ENCODE measurements around the gene IQCE. TPM values are rescaled to one million over a fixed set of nuclear protein-coding genes. Genes with fewer than 3 reads are reported as not detected.

The IQCE gene
- total and polyA plus RNA-seq, 8 donors: 14.7 to 25.1 (median 19.1) TPM

- no peak overlapping the region for H3K27ac ChIP-seq
- H3K36me3 ChIP-seq: peaks cover 0 to 98% of the 10 kb centered on the region in 2 donors
- TF ChIP-seq CTCF (IDR thresholded peaks at IDR 0.05): no peak
- ATAC-seq (no peak), DNase-seq (peak in 1 of 4 donors; percentile 50)
- no peaks in the 10 kb centered on the region for H3K27me3 ChIP-seq
- intact Hi-C loops (cut with DNase I): no loop called here
- H3K4me1 ChIP-seq: no peaks in the 10 kb centered on the region
- H3K4me3 ChIP-seq: no peak overlapping the region
- H3K9me3 ChIP-seq: no peaks in the 10 kb centered on the region
These were observed 36.6 kb downstream of the IQCE start for GRCh38 chr7:2595258-2595860.

GRCh38 chr7:2596464-2597272 lies 37.9 kb downstream of the IQCE start:
- no peaks in the 10 kb centered on the region for H3K4me1 ChIP-seq
- H3K27ac ChIP-seq: no peak overlapping the region
- H3K36me3 ChIP-seq: peaks cover 0 to 100% of the 10 kb centered on the region in 2 donors
- no peaks in the 10 kb centered on the region for H3K9me3 ChIP-seq
- TF ChIP-seq CTCF (IDR thresholded peaks at IDR 0.05): no peak
- ATAC-seq: no peak
- H3K4me3 ChIP-seq: no peak overlapping the region
- intact Hi-C loops (cut with DNase I): no loop called here
- H3K27me3 ChIP-seq: no peaks in the 10 kb centered on the region
- peak in 1 of 4 donors; percentile 55 for DNase-seq

- peaks cover 0 to 98% of the 10 kb centered on the region in 2 donors for H3K36me3 ChIP-seq
- DNase-seq (peak in 1 of 4 donors; percentile 47), ATAC-seq (no peak)
- H3K27me3 ChIP-seq: no peaks in the 10 kb centered on the region
- no peak overlapping the region for H3K4me3 ChIP-seq
- peaks cover 0 to 2% of the 10 kb centered on the region in 2 donors for H3K4me1 ChIP-seq
- intact Hi-C loops (cut with DNase I): no loop called here
- H3K9me3 ChIP-seq: no peaks in the 10 kb centered on the region
- H3K27ac ChIP-seq: no peak overlapping the region
- TF ChIP-seq CTCF (IDR thresholded peaks at IDR 0.05): no peak
These were observed 38.5 kb downstream of the IQCE start for GRCh38 chr7:2597273-2597640.

GRCh38 chr7:2598154-2598823 lies 39.5 kb downstream of the IQCE start:
- no peaks in the 10 kb centered on the region for H3K27me3 ChIP-seq
- H3K36me3 ChIP-seq: peaks cover 0 to 88% of the 10 kb centered on the region in 2 donors
- intact Hi-C loops (cut with DNase I): no loop called here
- H3K27ac ChIP-seq: no peak overlapping the region
- H3K9me3 ChIP-seq: no peaks in the 10 kb centered on the region
- no peak overlapping the region for H3K4me3 ChIP-seq
- no peak for ATAC-seq
- peak in 1 of 4 donors; percentile 71 for DNase-seq
- peaks cover 0 to 12% of the 10 kb centered on the region in 2 donors for H3K4me1 ChIP-seq
- no peak for TF ChIP-seq CTCF (IDR thresholded peaks at IDR 0.05)

GRCh38 chr7:2601065-2601464 lies 42.3 kb downstream of the IQCE start:
- DNase-seq (peak in 1 of 4 donors; percentile 42), ATAC-seq (no peak)
- Histone ChIP-seq H3K36me3 (peaks cover 0 to 69% of the 10 kb centered on the region in 2 donors), H3K27ac (no peak overlapping the region), H3K27me3 (no peaks in the 10 kb centered on the region), H3K9me3 (no peaks in the 10 kb centered on the region), H3K4me3 (no peak overlapping the region), H3K4me1 (peaks cover 0 to 18% of the 10 kb centered on the region in 2 donors)
- TF ChIP-seq CTCF (IDR thresholded peaks at IDR 0.05): no peak
- intact Hi-C loops (cut with DNase I): no loop called here

All from left lung (tissue), 10 donors.